Brain microvascular endothelial cell (primary cell): Measurements from ENCODE around the gene B3GAT3.
A peak's percentile ranks its signal among the peaks of the same experiment; 100 is the strongest.
"Not testable (repeated sequence)": the region's sequence is repeated elsewhere in the genome, so short reads cannot be mapped to it uniquely, and the experiment has no call there.

ENCODE experiments used
- DNase-seq: peaks from one replicate; pipeline ENCODE4 v3.0.0-alpha.2; 2020
- H3K27ac ChIP-seq: fragments of 250-450 bp; sonication (Bioruptor Pico); 2 replicates; pipeline ENCODE4 v1.5.1; 2020; ENCODE audit warnings: mild to moderate bottlenecking, moderate library complexity
- H3K27me3 ChIP-seq: fragments of 250-450 bp; sonication (Bioruptor Pico); replicated peaks from 2 replicates; pipeline ENCODE4 v1.5.1; 2020; ENCODE audit warnings: mild to moderate bottlenecking
- H3K36me3 ChIP-seq: fragments of 250-450 bp; sonication (Bioruptor Pico); replicated peaks from 2 replicates; pipeline ENCODE4 v1.5.1; 2020; ENCODE audit warnings: mild to moderate bottlenecking
- H3K4me3 ChIP-seq: 2 replicates; pipeline ENCODE4 v1.5.1; 2011; ENCODE audit warnings: low read depth, mild to moderate bottlenecking, control low read depth, low read length, moderate library complexity
- in situ Hi-C: cut with HindIII; loops from 2 replicates; pipeline ENCODE4 v1.10.0; 2017; ENCODE audit warnings: low sequenced_read_pairs, low pct_ligation_motif_present
- TF ChIP-seq, protein P1 (sequence below): IDR thresholded peaks from 2 replicates; pipeline ENCODE4 v1.5.1; 2011; ENCODE audit warnings: low read depth, mild to moderate bottlenecking, moderate library complexity, low read length, control low read depth, inconsistent platforms; ENCODE audit errors: missing control alignments

Gene B3GAT3

GRCh38 chr11:62573592-62574362 is 48.0 kb downstream of the B3GAT3 start, which contains the start of gene EEF1G:
Gene EEF1G (minus strand): TSS chr11:62573891. CDS start chr11:62573842, 49 bp downstream.
- in situ Hi-C loops, result loop anchor here (25.0 kb wide), 1 partner anchor 186 kb away; no protein-coding TSS in a partner anchor

DNA sequence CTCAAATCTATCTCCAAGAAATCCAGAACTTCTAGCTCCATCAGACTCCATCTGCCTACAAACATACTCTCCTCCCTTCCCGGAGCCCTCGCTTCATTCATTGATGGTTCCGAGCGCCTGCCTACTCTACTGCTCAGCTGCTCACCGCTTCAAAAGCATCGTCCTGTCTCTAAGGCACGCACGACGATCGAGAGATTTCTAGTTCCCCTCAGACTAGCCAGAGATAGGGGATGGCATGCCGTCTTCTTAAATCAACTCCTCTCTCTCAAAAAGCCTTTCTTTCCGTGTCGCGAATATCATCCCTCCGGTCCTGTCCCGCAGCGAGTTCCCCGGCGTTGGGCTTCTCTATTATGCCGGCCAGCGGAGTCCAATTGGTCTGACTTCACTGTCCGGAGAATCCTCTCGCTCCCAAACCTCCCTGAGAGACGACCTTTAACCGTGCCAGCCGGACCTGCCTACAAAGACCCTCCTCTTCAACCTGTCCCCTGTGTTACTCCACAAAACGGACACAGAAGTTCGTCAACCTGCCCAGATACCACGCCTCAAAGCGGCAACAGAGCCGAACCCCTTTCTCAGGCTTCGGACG is 48.7 kb downstream of the B3GAT3 start:
- Histone ChIP-seq H3K27me3 (no peaks in the 10 kb centered on the region), H3K4me3 (peak overlapping the region; percentile 98), H3K27ac (peak overlapping the region; percentile 56), H3K36me3 (peaks cover 45% of the 10 kb centered on the region)
- no peak for DNase-seq
- in situ Hi-C loops, result loop anchor here (25.0 kb wide), 1 partner anchor 186 kb away; no protein-coding TSS in a partner anchor
- TF ChIP-seq, protein P1, sequence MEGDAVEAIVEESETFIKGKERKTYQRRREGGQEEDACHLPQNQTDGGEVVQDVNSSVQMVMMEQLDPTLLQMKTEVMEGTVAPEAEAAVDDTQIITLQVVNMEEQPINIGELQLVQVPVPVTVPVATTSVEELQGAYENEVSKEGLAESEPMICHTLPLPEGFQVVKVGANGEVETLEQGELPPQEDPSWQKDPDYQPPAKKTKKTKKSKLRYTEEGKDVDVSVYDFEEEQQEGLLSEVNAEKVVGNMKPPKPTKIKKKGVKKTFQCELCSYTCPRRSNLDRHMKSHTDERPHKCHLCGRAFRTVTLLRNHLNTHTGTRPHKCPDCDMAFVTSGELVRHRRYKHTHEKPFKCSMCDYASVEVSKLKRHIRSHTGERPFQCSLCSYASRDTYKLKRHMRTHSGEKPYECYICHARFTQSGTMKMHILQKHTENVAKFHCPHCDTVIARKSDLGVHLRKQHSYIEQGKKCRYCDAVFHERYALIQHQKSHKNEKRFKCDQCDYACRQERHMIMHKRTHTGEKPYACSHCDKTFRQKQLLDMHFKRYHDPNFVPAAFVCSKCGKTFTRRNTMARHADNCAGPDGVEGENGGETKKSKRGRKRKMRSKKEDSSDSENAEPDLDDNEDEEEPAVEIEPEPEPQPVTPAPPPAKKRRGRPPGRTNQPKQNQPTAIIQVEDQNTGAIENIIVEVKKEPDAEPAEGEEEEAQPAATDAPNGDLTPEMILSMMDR, result no peak

More at GRCh38 chr11:62573592-62574362, 48.0 kb downstream of the B3GAT3 start, which contains the start of gene EEF1G:
- Histone ChIP-seq H3K27ac (peak within 1 kb of the TSS; percentile 90), H3K27me3 (no peaks in the 10 kb centered on the region), H3K36me3 (peaks cover 47% of the 10 kb centered on the region), H3K4me3 (peak within 1 kb of the TSS; percentile 98)
- TF ChIP-seq, protein P1, result no peak
- DNase-seq, result peak; percentile 100

DNA sequence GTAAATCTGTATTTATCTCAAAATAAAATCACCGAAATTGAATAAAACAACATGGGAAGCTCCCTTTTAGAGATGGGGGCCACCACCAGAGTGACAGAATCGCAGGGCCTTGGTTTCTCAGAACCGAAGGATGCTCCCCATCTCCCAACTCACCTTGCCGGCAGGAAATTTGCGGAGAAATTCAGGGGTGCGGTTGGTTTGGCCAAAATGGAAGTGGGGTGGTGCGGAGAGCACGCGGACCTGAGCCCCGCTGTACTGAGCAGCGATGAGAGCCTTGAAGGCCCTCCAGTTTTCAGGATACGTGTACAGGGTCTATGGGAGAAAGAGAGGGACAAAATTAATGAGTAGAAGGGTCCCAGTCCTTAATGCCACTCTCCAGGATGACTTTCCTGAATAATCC is 49.4 kb downstream of the B3GAT3 start:
- Histone ChIP-seq H3K4me3 (peak overlapping the region; percentile 98), H3K27me3 (no peaks in the 10 kb centered on the region), H3K27ac (no peak overlapping the region), H3K36me3 (peaks cover 51% of the 10 kb centered on the region)
- in situ Hi-C loops, result loop anchor here (25.0 kb wide), 1 partner anchor 185 kb away; no protein-coding TSS in a partner anchor
- TF ChIP-seq, protein P1, result no peak
- no peak for DNase-seq

- H3K27ac ChIP-seq, DNase-seq, H3K27me3 ChIP-seq: not testable (repeated sequence)
- H3K4me3 ChIP-seq, result peak overlapping the region; percentile 9
- in situ Hi-C loops, result loop anchor here (25.0 kb wide), 1 partner anchor 184 kb away; no protein-coding TSS in a partner anchor
- peaks cover 60% of the 10 kb centered on the region for H3K36me3 ChIP-seq
These were observed 50.3 kb downstream of the B3GAT3 start for GRCh38 chr11:62571493-62571892.

GRCh38 chr11:62570903-62571302 is 50.9 kb downstream of the B3GAT3 start:
- not testable (repeated sequence) for DNase-seq, H3K27ac ChIP-seq, H3K27me3 ChIP-seq, H3K4me3 ChIP-seq
- in situ Hi-C loops, result loop anchor here (25.0 kb wide), 1 partner anchor 184 kb away; no protein-coding TSS in a partner anchor
- peaks cover 66% of the 10 kb centered on the region for H3K36me3 ChIP-seq

DNA sequence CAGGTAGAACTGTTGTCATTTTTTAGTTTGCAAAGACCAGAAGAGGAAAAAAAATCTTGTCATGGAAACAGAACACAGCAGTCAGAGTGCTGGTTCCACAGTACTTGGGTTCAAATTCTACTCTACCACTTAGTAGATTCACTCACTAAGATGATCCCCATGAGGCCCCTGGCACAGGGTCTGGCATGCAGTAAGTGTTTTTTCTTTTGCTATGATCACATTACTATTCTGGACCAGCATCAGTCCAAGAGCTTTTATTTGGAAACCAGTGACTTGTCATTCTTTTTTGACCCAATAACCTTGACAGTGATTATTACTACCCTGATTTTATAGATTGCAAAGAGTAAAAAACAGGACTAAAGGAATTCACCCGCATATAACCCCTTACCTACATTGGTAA is 52.2 kb downstream of the B3GAT3 start:
- DNase-seq, result no peak
- Histone ChIP-seq H3K27me3 (no peaks in the 10 kb centered on the region), H3K27ac (no peak overlapping the region), H3K36me3 (peaks cover 78% of the 10 kb centered on the region), H3K4me3 (no peak overlapping the region)
- in situ Hi-C loops, result loop anchor here (25.0 kb wide), 1 partner anchor 182 kb away; no protein-coding TSS in a partner anchor
- TF ChIP-seq, protein P1, result no peak
